Hepatocyte (in vitro differentiated cells): ENCODE measurements around the gene ADAMTS14.

Source experiments
- EZH2 ChIP-seq: fragments of 200-600 bp; sonication (generic); IDR thresholded peaks from 2 replicates; pipeline ENCODE4 v1.6.1; 2016; ENCODE audit warnings: antibody characterized with exemption, mild to moderate bottlenecking, borderline replicate concordance
- TF ChIP-seq, protein P1 (sequence below): fragments of 200-600 bp; sonication (generic); IDR thresholded peaks from 2 replicates; pipeline ENCODE4 v1.5.1; 2016; ENCODE audit warnings: antibody characterized with exemption, mild to moderate bottlenecking; ENCODE audit not compliant: poor library complexity

DNA sequence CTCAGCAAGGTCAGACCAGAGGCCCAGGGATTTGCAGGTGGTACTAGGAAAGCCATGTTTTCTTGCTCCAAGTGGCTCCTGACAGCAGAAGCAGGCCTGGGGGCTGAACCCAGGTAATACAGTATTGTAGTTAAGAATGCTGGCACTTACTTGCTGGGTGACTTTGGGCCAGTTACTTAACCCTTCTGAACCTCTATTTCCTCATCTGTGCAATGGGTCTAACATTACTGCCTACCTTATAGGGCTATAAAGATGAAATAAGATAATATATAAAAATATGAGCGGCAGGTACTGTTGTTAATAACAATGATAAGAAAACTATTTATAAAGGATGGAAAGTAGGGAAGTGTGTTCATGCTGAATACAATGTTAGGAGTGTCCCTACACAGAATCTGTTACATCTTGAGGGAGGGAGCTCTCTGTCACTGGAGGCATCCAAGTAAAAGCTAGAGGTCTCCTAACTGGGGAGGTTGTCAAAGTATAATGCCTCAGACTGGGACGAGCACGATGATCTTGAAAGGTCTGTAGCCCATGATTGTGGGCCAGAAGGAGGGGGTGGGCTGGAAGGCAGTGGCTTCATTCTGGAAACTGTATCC is 26.9 kb downstream of the ADAMTS14 start:
- TF ChIP-seq, protein P1, sequence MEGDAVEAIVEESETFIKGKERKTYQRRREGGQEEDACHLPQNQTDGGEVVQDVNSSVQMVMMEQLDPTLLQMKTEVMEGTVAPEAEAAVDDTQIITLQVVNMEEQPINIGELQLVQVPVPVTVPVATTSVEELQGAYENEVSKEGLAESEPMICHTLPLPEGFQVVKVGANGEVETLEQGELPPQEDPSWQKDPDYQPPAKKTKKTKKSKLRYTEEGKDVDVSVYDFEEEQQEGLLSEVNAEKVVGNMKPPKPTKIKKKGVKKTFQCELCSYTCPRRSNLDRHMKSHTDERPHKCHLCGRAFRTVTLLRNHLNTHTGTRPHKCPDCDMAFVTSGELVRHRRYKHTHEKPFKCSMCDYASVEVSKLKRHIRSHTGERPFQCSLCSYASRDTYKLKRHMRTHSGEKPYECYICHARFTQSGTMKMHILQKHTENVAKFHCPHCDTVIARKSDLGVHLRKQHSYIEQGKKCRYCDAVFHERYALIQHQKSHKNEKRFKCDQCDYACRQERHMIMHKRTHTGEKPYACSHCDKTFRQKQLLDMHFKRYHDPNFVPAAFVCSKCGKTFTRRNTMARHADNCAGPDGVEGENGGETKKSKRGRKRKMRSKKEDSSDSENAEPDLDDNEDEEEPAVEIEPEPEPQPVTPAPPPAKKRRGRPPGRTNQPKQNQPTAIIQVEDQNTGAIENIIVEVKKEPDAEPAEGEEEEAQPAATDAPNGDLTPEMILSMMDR = no peak
- TF ChIP-seq EZH2 = no peak
